Activated T-cell treated with anti-CD3 and anti-CD28 coated beads, Interleukin-2, amount 50 U/mL, for 4 hours (primary cell): ENCODE measurements around the gene UGT2B17. TPM values are rescaled to one million over a fixed set of nuclear protein-coding genes. Genes with fewer than 3 reads are reported as not detected.
"Not testable (repeated sequence)": the region's sequence is repeated elsewhere in the genome, so short reads cannot be mapped to it uniquely, and the experiment has no call there.

ENCODE experiments used
- ATAC-seq, 2 donors: fragments of 200-7000 bp; cut with Tn5 transposase; one replicate each; pipeline ENCODE4 v1.10.0; 2021
- DNase-seq: peaks from one replicate; pipeline ENCODE4 v3.0.0-alpha.2; 2020
- H3K27me3 Mint-ChIP-seq: one replicate; pipeline ENCODE4 v1.8.0; 2021; ENCODE audit warnings: low read depth, mixed read lengths
- H3K36me3 Mint-ChIP-seq: one replicate; pipeline ENCODE4 v1.8.0; 2022; ENCODE audit warnings: mixed read lengths; ENCODE audit not compliant: insufficient read depth
- H3K4me1 Mint-ChIP-seq: one replicate; pipeline ENCODE4 v1.8.0; 2021; ENCODE audit warnings: low read depth, mixed read lengths
- H3K4me3 Mint-ChIP-seq: one replicate; pipeline ENCODE4 v1.8.0; 2021; ENCODE audit warnings: mild to moderate bottlenecking, moderate library complexity, mixed read lengths
- H3K9me3 Mint-ChIP-seq: one replicate; pipeline ENCODE4 v1.8.0; 2021; ENCODE audit warnings: mixed read lengths
- total RNA-seq, 3 donors: library from RNA; stranded (reverse); gene quantifications; one replicate each; pipeline ENCODE4 v1.2.1, GENCODE V29; 2021

Gene UGT2B17
- total RNA-seq, result under 1 TPM in 1 of 3 donors, not detected in 2; 0.10 TPM

GRCh38 chr4:68576272-68577125, at the start of gene UGT2B17:
Gene UGT2B17, minus strand, starts transcription at chr4:68576322. Its CDS starts 7,838 bp downstream, at chr4:68568484.
- DNase-seq, result no peak
- Mint-ChIP-seq H3K36me3 (no peaks in the 10 kb centered on the region), H3K4me3 (no peak within 1 kb of the TSS), H3K27me3 (no peaks in the 10 kb centered on the region), H3K9me3 (no peaks in the 10 kb centered on the region), H3K4me1 (no peaks in the 10 kb centered on the region)
- ATAC-seq, result no peak

- not testable (repeated sequence) for H3K4me3 Mint-ChIP-seq, DNase-seq, H3K9me3 Mint-ChIP-seq, H3K4me1 Mint-ChIP-seq, H3K36me3 Mint-ChIP-seq, ATAC-seq, H3K27me3 Mint-ChIP-seq
Measured at GRCh38 chr4:68622731-68623130, 46.6 kb upstream of the UGT2B17 start.

GRCh38 chr4:68617003-68617698, 41.0 kb upstream of the UGT2B17 start:
- no peaks in the 10 kb centered on the region for H3K36me3 Mint-ChIP-seq
- DNase-seq (no peak), ATAC-seq (no peak)
- no peaks in the 10 kb centered on the region for H3K9me3 Mint-ChIP-seq
- H3K4me3 Mint-ChIP-seq, result no peak overlapping the region
- H3K27me3 Mint-ChIP-seq, result no peaks in the 10 kb centered on the region
- no peaks in the 10 kb centered on the region for H3K4me1 Mint-ChIP-seq

DNA sequence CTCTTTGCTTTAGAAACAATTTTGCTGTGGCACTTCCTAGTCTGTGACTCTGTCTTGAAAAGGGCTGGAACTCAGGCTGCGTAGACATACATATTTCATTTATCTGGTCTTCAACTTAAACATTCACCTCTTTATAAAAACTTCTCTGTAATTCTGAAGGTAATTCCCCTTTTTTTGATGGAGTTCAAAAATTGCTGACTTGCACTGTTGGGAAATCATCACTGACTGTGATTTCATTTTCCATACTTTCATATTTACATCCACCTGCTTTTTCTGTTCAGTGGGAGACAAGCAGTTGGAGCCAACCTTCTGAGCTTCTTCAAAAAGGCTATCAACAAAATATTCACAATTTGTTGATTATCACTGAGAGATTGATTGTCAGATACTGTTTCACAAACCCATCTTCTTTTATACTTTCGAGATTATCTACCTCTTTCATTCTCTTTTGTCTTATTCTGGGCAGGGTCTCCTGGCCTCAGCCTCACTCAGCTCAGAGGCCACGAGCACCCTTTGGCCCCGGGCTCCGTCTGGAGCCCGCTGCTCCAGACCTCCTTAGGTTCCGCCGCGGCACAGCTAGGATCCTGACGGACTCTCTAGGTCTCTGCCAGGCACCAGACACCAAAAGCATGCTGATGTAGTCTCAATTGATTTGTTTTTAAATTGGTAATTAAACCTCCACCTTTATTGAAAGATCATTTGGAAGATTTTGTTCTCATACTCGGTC, 39.7 kb upstream of the UGT2B17 start:
- no peak for DNase-seq
- no peaks in the 10 kb centered on the region for H3K4me1 Mint-ChIP-seq
- no peaks in the 10 kb centered on the region for H3K9me3 Mint-ChIP-seq
- no peak for ATAC-seq
- no peak overlapping the region for H3K4me3 Mint-ChIP-seq
- H3K36me3 Mint-ChIP-seq, result no peaks in the 10 kb centered on the region
- H3K27me3 Mint-ChIP-seq, result no peaks in the 10 kb centered on the region

DNA sequence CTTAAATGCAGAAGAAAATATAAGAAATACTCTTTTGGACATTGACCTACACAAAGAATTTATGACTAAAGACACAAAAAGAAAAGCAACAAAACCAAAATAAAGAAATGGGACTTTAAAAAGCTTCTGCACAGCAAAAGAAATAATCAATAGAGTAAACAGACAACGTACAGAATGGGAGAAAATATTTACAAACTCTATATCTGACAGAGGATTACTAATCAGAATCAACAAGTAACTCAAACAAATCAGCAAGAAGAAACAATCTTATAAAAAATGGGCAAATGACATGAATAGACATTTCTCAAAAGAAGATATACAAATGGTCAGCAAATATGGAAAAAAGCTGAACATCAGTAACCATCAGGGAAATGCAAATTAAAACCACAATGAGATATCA, 37.6 kb upstream of the UGT2B17 start:
- ATAC-seq, result no peak
- DNase-seq, result no peak
- Mint-ChIP-seq H3K27me3 (no peaks in the 10 kb centered on the region), H3K36me3 (no peaks in the 10 kb centered on the region), H3K9me3 (no peaks in the 10 kb centered on the region), H3K4me1 (no peaks in the 10 kb centered on the region), H3K4me3 (no peak overlapping the region)

DNA sequence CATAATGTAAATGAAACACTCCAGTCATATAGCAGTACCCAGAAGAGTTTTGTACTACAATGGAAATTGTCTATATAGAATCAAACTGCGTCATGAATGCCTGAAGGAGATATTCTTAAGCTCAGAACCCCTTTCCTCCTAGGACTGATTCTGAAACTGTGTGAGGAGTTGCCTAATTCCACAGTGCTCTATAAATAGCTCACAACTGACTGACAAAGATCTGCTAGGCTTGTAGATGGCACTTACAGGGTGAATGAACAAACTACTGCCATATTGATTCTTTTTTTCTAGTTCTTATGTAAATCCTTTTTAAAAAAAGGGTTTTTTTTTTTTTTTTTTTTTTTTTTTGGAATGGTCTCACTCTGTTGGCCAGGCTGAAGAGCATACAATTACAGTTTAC, 30.1 kb upstream of the UGT2B17 start:
- DNase-seq (no peak), ATAC-seq (no peak)
- Mint-ChIP-seq H3K36me3 (no peaks in the 10 kb centered on the region), H3K27me3 (no peaks in the 10 kb centered on the region), H3K9me3 (no peaks in the 10 kb centered on the region), H3K4me3 (no peak overlapping the region), H3K4me1 (no peaks in the 10 kb centered on the region)

DNA sequence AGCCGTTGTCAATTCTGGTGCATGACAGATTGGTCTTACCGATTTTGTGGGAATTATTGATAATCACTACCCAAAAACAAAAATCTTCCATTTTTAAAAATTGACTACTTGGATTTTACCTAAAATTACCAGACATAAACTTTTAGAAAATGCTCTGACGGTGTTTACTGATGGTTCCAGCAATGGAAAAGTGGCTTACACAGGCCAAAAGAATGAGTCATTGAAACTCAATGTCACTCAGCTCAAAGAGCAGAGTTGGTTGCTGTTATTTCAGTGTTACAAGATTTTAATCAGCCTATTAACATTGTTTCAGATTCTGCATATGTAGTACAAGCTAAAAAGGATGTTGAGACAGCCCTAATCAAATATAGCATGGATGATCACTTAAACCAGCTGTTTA, 23.0 kb upstream of the UGT2B17 start:
- Mint-ChIP-seq H3K4me1 (no peaks in the 10 kb centered on the region), H3K27me3 (no peaks in the 10 kb centered on the region), H3K4me3 (no peak overlapping the region), H3K9me3 (no peaks in the 10 kb centered on the region), H3K36me3 (no peaks in the 10 kb centered on the region)
- no peak for ATAC-seq
- DNase-seq, result no peak

- no peak for ATAC-seq
- no peaks in the 10 kb centered on the region for H3K36me3 Mint-ChIP-seq
- no peaks in the 10 kb centered on the region for H3K4me1 Mint-ChIP-seq
- H3K27me3 Mint-ChIP-seq, result no peaks in the 10 kb centered on the region
- DNase-seq, result no peak
- no peak overlapping the region for H3K4me3 Mint-ChIP-seq
- no peaks in the 10 kb centered on the region for H3K9me3 Mint-ChIP-seq
Measured at GRCh38 chr4:68597482-68597881, 21.4 kb upstream of the UGT2B17 start.

DNA sequence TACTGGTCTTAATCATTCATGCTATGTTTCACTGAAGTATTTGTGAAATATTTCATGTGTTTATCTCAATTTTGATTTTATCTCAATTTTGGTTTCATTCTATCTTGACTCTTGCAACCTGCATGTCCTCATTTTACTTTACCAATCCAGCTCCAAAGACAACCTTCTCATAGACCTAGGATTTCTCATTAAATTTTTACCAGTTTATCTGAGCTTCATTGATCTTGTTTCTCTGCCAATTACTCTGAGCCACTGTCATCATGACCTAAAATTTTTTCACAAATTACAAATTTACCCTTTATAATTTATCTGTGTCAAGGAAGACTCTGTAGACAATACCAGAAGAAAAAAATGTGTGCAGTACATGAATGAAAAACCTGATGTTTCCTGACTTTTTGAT, 18.6 kb upstream of the UGT2B17 start:
- Mint-ChIP-seq H3K4me3 (no peak overlapping the region), H3K4me1 (no peaks in the 10 kb centered on the region), H3K9me3 (no peaks in the 10 kb centered on the region), H3K36me3 (no peaks in the 10 kb centered on the region), H3K27me3 (no peaks in the 10 kb centered on the region)
- ATAC-seq, result no peak
- no peak for DNase-seq

DNA sequence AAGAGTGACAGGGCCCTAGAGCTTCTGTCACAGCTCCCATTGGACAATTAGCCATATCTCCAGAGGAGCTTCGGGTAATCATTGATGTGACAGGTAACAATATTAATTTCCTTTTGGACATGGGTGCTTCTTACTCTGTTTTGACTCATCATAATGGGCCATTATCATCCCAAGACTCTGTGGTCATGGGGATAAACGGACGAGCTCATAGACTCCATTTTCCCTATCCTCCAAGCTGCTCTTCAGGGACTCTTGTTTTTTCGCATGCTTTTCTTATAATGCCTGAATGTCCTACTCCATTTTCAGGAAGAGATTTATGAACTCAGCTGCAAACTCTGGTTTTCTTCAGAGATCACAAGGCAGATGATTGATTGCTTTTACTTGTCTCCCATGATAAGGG, 17.0 kb upstream of the UGT2B17 start:
- Mint-ChIP-seq H3K4me1 (no peaks in the 10 kb centered on the region), H3K4me3 (no peak overlapping the region), H3K9me3 (no peaks in the 10 kb centered on the region), H3K27me3 (no peaks in the 10 kb centered on the region), H3K36me3 (no peaks in the 10 kb centered on the region)
- ATAC-seq, result no peak
- DNase-seq, result no peak

- Mint-ChIP-seq H3K36me3 (no peaks in the 10 kb centered on the region), H3K4me3 (no peak overlapping the region), H3K4me1 (no peaks in the 10 kb centered on the region), H3K27me3 (no peaks in the 10 kb centered on the region), H3K9me3 (no peaks in the 10 kb centered on the region)
- DNase-seq, result no peak
- no peak for ATAC-seq
Measured at GRCh38 chr4:68592673-68593072, 16.6 kb upstream of the UGT2B17 start.

GRCh38 chr4:68591204-68591603, 15.1 kb upstream of the UGT2B17 start:
- Mint-ChIP-seq H3K36me3 (no peaks in the 10 kb centered on the region), H3K4me1 (no peaks in the 10 kb centered on the region), H3K4me3 (no peak overlapping the region), H3K27me3 (no peaks in the 10 kb centered on the region), H3K9me3 (no peaks in the 10 kb centered on the region)
- DNase-seq (no peak), ATAC-seq (no peak)

GRCh38 chr4:68589790-68590189, 13.7 kb upstream of the UGT2B17 start:
- no peaks in the 10 kb centered on the region for H3K9me3 Mint-ChIP-seq

DNA sequence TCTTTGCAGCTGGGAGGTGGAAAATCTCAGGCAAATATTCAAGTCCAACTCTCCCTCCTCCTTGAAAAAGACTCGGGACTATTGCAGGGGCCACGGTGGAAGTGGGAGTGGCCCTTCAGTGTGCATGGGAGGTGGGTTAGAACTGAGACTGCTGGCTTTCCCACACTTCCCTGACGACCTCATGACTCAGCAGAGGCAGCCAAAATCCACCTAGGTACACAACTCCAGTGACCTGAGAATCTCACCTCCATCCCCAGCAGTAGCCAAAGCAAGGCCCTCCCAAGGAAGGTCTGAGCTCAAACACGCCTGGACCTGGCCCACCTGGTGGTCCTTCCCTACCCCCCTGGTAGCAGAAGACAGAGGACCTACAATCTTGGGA, 6.2 kb upstream of the UGT2B17 start:
- no peaks in the 10 kb centered on the region for H3K4me1 Mint-ChIP-seq
- no peak for ATAC-seq

More at GRCh38 chr4:68589790-68590189, 13.7 kb upstream of the UGT2B17 start:
- DNase-seq (no peak), ATAC-seq (no peak)
- no peaks in the 10 kb centered on the region for H3K36me3 Mint-ChIP-seq
- H3K4me1 Mint-ChIP-seq, result no peaks in the 10 kb centered on the region
- no peaks in the 10 kb centered on the region for H3K27me3 Mint-ChIP-seq
- no peak overlapping the region for H3K4me3 Mint-ChIP-seq

More for the DNA sequence above, 6.2 kb upstream of the UGT2B17 start:
- H3K27me3 Mint-ChIP-seq, result no peaks in the 10 kb centered on the region
- no peaks in the 10 kb centered on the region for H3K9me3 Mint-ChIP-seq
- H3K36me3 Mint-ChIP-seq, result no peaks in the 10 kb centered on the region
- no peak overlapping the region for H3K4me3 Mint-ChIP-seq
- no peak for DNase-seq
